Measurements from ENCODE around the gene PIK3R3. TPM values are rescaled to one million over a fixed set of nuclear protein-coding genes. Genes with fewer than 3 reads are reported as not detected.

The PIK3R3 gene
- 1 to 10 TPM; 3.3 to 4.1 TPM for total RNA-seq

- ChIA-PET POLR2A (interaction anchor here (0.6 kb wide), 1 partner anchor 303 kb away, joined by 4 read pairs; no protein-coding TSS in a partner anchor), CTCF (no interaction called here)
Observed at GRCh38 chr1:46132529-46133180, at the start of gene PIK3R3. PIK3R3 (minus strand) TSS chr1:46132629; CDS start chr1:46131952, 677 bp downstream.

- POLR2A ChIA-PET = no interaction called here
Observed at GRCh38 chr1:46181343-46182260, 49.2 kb upstream of the PIK3R3 start.

GRCh38 chr1:46180082-46180616 lies 47.7 kb upstream of the PIK3R3 start:
- ChIA-PET CTCF (interaction anchor here (0.6 to 2.6 kb wide), 7 partner anchors 16 to 468 kb away, joined by 3 to 27 read pairs (median 4); no protein-coding TSS in a partner anchor), POLR2A (no interaction called here)

More at GRCh38 chr1:46181343-46182260, 49.2 kb upstream of the PIK3R3 start:
- CTCF ChIA-PET = interaction anchor here (0.8 to 2.6 kb wide), 4 partner anchors 23 to 148 kb away, joined by 3 to 27 read pairs (median 8); no protein-coding TSS in a partner anchor

GRCh38 chr1:46179138-46180081 lies 47.0 kb upstream of the PIK3R3 start:
- POLR2A ChIA-PET = no interaction called here
- CTCF ChIA-PET = interaction anchor here (0.7 to 2.6 kb wide), 6 partner anchors 16 to 353 kb away, joined by 3 to 9 read pairs (median 3); no protein-coding TSS in a partner anchor

GRCh38 chr1:46176211-46176865 lies 43.9 kb upstream of the PIK3R3 start, which contains the start of gene P3R3URF:
P3R3URF (minus strand) TSS chr1:46176488; CDS start chr1:46176471, 17 bp downstream.
- POLR2A ChIA-PET = interaction anchor here (0.7 kb wide), 1 partner anchor 47 kb away, joined by 4 read pairs; no protein-coding TSS in a partner anchor
- CTCF ChIA-PET = interaction anchor here (1.5 kb wide), 1 partner anchor 139 kb away, joined by 4 read pairs; no protein-coding TSS in a partner anchor

- CTCF ChIA-PET = interaction anchor here (0.6 to 1.5 kb wide), 2 partner anchors 138 to 296 kb away, joined by 4 read pairs; no protein-coding TSS in a partner anchor
- POLR2A ChIA-PET = no interaction called here
Observed at GRCh38 chr1:46175243-46175642, 42.8 kb upstream of the PIK3R3 start.

GRCh38 chr1:46174448-46175231 lies 42.2 kb upstream of the PIK3R3 start, which contains the start of gene TSPAN1:
TSPAN1 (plus strand) TSS chr1:46175087; CDS start chr1:46181108, 6,021 bp downstream.
- CTCF ChIA-PET = interaction anchor here (1.5 kb wide), 1 partner anchor 138 kb away, joined by 4 read pairs; no protein-coding TSS in a partner anchor

GRCh38 chr1:46173361-46173856 lies 41.0 kb upstream of the PIK3R3 start:
- ChIA-PET CTCF (interaction anchor here (1.1 to 2.4 kb wide), 2 partner anchors 9 to 136 kb away, joined by 3 to 6 read pairs; no protein-coding TSS in a partner anchor), POLR2A (no interaction called here)

More at GRCh38 chr1:46174448-46175231, 42.2 kb upstream of the PIK3R3 start, which contains the start of gene TSPAN1:
- POLR2A ChIA-PET = no interaction called here

GRCh38 chr1:46172321-46172720 lies 39.9 kb upstream of the PIK3R3 start:
- POLR2A ChIA-PET = no interaction called here

GRCh38 chr1:46171871-46172270 lies 39.4 kb upstream of the PIK3R3 start:
- ChIA-PET POLR2A (no interaction called here), CTCF (interaction anchor here (2.4 kb wide), 1 partner anchor 135 kb away, joined by 6 read pairs; no protein-coding TSS in a partner anchor)

More at GRCh38 chr1:46172321-46172720, 39.9 kb upstream of the PIK3R3 start:
- CTCF ChIA-PET = interaction anchor here (1.1 to 2.4 kb wide), 2 partner anchors 8 to 135 kb away, joined by 3 to 6 read pairs; no protein-coding TSS in a partner anchor

- ChIA-PET POLR2A (no interaction called here), CTCF (interaction anchor here (2.4 kb wide), 1 partner anchor 134 kb away, joined by 6 read pairs; no protein-coding TSS in a partner anchor)
Observed at GRCh38 chr1:46171351-46171750, 38.9 kb upstream of the PIK3R3 start.

- POLR2A ChIA-PET = no interaction called here
- CTCF ChIA-PET = no interaction called here
Observed at GRCh38 chr1:46169811-46170454, 37.5 kb upstream of the PIK3R3 start.

- CTCF ChIA-PET = interaction anchor here (2.7 kb wide), 1 partner anchor 132 kb away, joined by 14 read pairs; no protein-coding TSS in a partner anchor
- POLR2A ChIA-PET = no interaction called here
Observed at GRCh38 chr1:46168477-46168876, 36.0 kb upstream of the PIK3R3 start.

GRCh38 chr1:46166521-46167462 lies 34.4 kb upstream of the PIK3R3 start:
- ChIA-PET CTCF (interaction anchor here (2.7 kb wide), 1 partner anchor 130 kb away, joined by 14 read pairs; no protein-coding TSS in a partner anchor), POLR2A (interaction anchor here (1.1 kb wide), 1 partner anchor 32 kb away, joined by 6 read pairs; the partner anchor contains the start of gene POMGNT1)

GRCh38 chr1:46160212-46160611 lies 27.8 kb upstream of the PIK3R3 start:
- CTCF ChIA-PET = no interaction called here

More at GRCh38 chr1:46160212-46160611, 27.8 kb upstream of the PIK3R3 start:
- POLR2A ChIA-PET = no interaction called here

Data from activated CD8-positive, alpha-beta memory T cell treated with anti-CD3 and anti-CD28 coated beads for 36 hours (primary cell).